ENCODE results near the gene ERLIN1.

The ERLIN1 gene

DNA sequence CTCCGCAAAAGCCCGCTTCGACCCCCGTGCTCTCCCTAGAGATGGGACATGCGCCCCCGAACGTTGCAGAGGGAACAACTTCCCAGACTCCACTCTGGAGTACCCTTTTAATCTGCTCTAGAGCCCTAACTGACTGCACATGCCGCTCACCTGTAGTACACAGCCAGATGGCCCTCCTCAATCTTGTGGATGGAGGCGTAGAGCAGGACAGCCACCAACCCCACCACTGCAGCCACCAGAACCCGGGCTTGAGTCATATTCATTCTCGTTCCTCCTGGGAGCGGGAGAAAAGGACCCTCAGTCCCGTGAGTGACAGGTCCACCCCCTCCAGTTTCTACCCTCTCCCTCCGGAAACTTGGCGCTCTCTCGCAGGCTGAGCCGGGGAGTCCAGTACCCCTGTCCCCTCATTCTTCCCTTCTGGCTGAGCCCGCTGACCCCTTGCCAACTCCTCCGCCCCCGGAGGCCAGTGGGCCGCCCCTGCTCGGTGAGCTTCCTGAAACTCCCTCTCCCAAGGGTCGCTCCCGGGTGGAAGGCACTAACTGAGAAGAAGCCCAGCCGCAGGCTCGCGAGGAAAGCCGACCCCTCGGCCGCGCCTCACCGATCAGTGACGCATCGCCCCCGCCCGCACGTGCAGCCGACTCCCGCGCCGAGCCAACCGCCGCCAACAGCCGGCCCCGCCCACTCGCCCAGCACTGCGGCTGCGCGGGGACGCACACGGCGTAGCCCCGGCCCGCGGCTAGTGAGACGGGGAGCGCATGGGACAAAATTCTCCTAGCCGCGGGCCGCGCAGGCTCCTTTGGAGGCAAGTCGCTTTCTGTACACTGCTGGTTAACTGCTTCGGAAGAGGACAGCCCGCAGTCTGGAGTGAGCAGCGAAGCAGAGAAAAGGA is at the start of gene ERLIN1:
TSS of gene ERLIN1 (minus strand) at position 666 of the 889 bp plus-strand sequence. CDS start at position 263, 403 bp downstream.
- DNase-seq, result peak; percentile 48 to 79

DNA sequence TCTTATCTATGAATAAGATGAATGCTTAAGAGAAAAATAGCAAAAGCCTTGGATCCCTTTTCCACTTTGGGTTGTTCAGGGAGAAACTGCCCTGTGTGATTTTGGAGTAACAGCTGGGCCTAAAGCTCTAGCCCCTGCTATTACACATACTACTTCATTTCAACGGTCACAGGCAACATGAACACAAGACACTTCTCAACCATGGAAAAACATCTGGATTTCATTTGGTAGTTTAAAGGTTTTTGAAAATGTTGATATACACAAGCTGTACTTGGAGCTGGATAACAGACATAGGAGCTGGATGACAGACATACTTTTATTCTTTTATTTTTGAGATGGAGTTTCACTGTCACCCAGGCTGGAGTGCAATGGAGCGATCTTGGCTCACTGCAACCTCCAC is 46.3 kb upstream of the ERLIN1 start:
- DNase-seq, result no peak

DNA sequence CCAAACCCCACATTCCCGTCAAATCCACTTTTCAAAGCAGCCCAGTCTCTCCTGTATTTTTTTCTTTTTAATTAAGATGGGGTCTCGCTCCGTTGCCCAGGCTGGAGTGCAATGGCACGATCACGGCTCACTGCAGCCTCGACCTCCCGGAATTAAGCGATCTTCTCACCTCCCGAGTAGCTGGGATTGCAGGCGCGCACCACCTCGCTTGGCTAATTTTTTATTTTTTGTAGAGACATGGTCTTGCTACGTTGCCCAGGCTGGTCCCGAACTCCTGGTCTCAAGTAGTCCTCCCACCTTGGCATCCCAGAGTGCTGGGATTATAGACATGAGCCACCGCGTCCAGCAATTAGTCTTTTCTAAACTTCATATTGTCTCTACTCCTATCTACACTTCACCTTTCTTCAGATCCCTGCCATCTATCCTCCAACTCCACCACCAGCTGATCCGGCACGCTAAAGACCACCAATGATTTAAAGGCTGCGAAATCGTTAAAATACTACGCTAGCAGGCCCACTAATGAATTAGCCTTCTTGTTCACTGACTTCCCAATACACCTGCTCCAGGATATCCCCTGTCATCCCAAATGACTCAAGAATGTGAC is 44.1 kb upstream of the ERLIN1 start:
- no peak for DNase-seq

DNA sequence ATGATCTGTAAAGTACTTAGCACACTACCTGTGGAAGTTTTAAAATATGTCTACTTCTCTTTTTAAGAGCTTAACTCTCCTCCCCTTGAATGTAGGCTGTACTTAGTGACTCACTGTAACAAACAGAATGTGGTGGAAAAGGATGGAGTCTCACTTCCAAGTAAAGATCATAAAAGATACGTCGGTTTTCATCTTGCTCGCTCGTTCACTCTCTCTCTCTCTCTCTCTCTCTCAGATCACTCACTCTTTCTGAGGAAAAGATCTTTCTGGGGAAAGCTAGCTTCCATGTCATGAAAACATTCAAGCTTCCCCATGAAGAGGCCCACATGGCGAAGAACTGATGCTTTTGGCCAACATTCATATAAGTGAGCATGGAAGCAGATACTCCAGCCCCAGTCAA is 38.0 kb upstream of the ERLIN1 start:
- no peak for DNase-seq

DNA sequence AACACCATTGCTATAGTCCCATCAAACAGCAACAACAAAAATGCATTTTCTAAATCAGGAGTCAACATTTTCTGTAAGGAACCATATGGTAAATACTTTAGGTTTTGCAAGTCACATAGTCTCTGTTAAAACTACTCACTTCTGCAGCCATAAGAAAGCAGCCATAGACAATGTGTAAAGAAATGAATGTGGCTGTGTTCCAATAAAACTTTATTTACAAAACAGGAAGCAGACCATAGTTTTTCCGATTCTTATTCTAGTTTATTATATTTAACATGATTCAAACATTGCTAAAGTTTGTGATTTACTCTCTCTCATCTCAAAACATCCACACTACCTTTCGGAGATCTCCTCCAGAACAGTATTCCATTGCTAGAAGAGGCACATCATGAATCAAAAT is 36.7 kb upstream of the ERLIN1 start:
- no peak for DNase-seq

DNA sequence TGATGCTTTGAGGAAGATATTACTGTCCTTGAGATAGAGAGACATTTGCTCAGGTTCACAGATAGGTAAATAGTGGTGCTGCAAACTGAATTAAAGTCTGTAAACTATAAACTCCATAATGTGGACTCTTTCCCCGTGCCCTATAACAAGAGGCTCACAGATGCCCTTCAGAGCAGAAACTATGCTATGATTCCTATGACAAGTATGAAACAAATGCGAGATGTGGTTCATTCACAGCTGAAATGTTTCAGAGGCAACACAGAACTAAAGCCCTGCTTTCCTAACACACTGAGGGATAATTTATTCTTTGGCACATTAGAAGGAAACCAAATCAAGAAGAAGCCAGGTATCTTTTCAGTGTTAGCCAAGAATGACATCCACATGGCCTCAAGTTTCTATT is 30.2 kb upstream of the ERLIN1 start:
- DNase-seq, result no peak

DNA sequence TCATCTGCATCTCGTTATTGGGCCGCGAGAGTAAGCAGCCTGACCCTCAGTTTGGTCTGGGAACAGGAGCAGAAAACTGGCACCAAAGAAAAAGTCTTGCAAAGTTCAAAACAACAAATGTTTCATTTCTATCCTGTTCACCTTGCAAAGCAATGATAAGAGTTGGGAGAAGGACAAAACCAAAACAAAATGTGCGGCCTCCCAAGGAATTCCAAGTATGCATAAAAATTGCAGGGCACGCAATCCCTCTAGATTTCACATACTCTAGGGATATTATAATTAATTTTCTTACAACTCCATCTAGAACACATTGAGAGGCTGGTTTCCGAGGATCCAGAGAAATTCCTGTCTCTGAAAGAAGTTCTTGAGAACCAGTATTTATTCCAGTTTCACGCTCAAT is 23.5 kb upstream of the ERLIN1 start:
- no peak for DNase-seq

DNA sequence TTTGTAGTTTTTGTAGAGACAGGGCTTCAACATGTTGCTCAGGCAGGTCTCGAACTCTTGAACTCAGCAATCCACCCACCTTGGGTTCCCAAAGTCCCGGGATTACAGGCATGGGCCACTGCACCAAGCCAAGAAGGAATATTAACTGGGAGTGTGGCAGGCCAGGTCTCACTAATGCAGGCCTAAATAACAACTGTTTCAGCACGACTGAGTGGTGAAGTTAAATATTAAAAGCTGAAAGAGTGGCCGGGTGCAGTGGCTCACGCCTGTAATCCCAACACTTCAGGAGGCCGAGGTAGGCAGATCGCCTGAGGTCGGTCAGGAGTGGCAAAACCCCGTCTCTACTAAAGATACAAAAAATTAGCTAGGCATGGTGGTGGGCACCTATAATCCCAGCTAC is 22.4 kb upstream of the ERLIN1 start:
- DNase-seq, result no peak

DNA sequence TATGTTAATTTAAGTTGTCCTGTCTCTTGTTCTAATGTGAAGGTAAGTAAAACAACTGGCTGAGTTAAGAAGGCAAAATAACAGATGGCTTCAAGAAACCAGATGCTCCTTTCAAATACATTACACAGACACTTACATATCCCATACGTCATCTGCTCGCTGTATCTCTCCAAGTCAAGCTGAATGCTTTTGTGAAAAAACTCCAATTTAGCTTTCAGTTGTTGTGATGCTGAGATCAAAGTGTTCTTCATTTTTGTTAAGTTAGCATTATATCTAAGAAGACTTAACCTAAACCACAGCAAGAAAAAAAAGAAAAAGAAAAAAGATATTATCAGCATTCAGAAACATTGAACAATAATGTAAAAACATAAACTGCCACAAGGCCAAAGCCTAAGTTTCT is 18.5 kb upstream of the ERLIN1 start:
- DNase-seq, result peak; percentile 17 to 62

DNA sequence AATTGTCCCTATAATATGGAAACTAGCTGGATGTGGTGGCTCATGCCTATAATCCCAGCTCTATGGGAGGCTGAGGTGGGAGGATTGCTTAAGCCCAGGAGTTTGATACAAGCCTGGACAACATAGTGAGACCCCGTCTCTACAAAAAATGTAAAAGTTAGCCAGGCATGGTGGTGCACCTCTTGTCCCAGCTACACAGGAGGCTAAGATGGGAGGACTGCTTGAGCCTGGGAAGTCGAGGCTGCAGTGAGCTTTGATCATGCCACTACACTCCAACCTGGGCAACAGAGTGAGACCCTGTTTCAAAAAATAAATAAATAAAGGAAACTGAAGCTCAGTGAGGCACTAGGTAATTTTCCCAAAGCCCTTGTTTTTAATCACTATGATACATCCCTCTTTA is 15.7 kb upstream of the ERLIN1 start:
- DNase-seq, result no peak

DNA sequence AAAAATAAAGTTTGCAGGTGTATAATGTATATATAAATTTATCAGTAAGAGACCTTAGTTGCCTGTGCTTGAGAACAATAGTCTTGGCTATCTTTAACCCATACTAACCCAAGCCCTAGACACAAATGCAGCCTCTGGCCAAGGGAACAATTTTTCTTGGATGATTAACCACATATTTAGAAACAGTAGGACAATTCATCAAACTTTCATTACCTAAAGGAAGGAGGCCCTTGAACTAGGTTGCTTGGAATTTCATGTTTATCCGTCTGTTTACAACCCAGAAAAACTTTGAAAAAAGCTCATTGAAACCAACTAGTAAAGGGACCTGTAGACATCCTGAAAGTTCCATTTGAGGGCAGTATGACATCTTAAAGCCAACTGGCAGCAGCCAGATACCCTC is 8.9 kb upstream of the ERLIN1 start:
- no peak for DNase-seq

DNA sequence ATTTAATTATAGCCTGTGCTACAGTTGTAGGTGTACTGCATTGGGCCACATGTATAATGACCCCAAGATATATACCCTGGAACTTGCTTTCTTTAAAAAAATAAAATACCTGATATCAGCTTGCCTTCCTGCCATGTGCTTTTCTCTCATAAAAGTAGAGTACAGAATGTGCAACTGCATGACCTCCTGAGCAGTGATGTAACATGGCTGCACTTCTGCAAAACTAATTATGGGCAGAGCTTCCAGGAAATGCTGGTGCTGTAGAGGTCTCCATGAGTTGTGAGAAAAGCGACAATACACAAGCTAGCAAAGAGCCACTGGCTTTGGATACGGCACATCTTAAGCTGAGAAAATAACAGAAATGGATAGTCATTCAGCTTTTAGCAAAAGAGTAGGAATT is 6.5 kb upstream of the ERLIN1 start:
- no peak for DNase-seq

DNA sequence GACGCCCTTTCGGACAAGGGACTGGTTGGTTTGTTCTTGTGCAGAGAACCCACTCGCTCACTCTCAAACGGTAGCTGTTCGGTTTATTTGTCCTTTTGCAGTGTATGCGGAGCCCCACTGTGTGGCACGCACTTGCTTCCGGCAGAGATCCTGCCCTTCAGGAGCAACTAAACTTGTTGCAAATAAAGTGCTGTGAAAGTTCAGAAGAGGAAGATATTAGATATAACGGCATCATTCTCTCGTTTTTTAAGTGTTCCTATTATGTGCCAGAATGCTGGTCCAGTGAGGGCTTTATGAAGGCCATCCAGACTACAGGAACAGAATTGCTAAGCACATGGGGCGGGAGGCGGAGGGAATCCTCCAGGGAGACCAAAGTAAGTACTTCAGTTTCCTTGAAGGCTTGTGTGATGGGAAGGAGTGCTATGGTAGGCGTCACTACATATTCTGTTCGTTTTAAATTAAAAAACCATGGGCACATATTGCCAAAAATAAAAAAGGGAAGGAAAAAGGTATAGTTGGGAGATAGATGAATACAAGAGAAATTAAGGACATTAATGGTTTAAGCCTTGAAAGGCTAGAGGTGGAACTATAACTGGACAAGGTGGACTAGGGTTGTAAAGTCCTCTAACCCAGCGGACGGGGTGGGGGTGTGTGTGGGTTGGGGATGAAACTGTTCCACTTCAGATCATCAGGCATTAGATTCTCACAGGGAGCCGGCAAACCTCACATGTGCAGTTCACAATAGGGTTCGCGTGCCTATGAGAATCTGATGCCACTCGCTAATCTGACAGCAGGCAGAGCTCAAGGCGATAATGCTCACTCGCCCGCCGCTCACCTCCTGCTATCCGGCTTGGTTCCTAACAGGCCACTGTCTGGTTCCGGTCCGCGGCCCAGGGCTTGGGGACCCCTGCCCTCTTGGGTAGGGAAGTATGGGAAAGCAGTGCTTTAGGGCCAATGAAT is 704 bp upstream of the ERLIN1 start:
- DNase-seq, result peak; percentile 8 to 53

DNA sequence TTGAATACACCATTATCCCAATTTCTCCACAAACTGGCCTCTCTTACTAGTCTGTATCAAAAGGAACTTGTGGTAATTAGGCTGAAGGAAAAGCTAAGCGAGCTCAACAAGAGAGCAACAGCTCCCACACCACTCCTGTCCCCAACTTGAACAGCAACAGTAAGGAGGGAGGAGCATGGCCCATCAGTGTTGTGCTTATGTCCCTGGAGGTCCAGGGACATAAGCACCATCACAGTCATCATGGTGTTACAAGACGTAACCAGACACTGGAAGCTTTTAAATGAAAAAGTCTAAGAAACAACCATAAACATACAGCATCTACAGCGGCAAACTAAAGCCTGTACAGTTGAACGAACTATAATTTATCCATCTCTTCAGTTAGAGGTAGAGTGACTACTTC is 989 bp downstream of the ERLIN1 start:
- peak in 1 of 2 experiments; percentile 26 for DNase-seq

DNA sequence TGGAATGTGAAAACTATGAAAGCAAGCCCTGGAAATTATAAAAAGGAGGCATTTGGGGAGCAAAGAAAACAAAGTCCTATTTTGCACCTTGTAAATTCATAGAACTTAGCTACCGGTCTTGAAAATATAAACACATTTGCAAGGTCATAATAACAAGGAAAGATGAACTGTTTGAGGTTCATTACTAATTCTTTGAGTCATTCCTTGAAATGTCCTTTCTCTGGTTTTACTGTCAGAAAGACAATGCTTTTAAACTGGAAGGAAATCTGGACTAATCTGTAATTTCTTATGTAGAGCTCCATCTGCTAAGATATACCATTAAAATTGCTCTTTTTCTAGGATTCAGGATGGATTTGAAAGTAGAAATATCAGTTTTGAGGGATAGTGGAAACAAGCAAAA is 1.4 kb downstream of the ERLIN1 start:
- DNase-seq, result no peak

DNA sequence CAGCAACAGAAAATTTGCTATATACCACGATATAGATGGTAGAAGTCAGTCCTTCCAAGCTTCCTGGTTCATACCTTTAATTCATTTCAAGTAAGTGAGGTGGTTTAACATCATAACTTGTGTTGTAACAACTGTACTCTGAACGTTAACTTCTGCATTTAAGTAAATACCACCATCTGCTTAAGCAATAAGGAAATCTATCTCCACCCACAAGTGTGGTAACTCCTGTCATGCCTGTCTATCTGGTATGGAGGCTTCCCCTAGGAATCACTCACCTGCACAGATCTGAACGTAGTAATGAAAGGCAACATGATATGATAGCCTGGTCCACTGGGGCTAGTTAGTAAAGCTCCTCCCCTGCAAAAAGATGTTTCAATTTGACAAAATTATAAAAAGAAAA is 2.3 kb downstream of the ERLIN1 start:
- DNase-seq, result peak in 1 of 2 experiments; percentile 9

DNA sequence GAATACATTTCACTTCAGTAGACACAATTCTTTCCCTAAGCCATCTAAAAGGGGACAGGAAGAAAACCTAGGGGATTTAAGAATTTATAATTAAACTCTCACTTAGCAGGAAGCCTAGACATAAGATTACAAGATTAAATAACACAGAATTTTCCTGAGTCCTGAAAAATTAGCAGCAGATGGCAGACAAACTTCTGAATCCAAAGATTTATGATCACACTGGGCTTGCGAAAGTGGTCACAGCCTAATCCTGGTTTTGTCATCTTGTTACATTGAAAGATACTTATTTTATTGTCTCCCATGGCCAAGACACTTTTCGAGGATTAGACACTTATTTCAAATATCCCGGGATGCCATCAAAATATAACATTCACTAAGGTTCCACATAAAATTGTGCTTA is 2.9 kb downstream of the ERLIN1 start:
- DNase-seq, result peak; percentile 6 to 50

DNA sequence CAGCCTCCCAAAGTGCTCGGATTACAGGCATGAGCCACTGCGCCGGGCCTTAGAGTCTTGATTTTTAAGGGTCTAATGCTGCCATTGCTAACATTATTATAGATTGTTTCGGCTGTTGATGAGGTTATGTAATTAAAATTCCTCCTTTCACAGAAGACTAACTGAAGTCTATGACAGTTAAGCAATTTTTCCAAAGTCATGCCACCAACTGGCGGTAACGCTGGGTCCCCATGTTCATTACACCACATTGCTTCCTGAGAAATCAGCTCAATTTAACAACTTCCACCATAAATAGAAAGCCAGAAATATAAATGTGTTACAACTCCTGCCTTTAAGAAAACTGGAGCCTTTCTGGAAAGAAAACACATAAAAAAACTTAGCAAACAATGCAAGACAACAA is 3.5 kb downstream of the ERLIN1 start:
- no peak for DNase-seq

DNA sequence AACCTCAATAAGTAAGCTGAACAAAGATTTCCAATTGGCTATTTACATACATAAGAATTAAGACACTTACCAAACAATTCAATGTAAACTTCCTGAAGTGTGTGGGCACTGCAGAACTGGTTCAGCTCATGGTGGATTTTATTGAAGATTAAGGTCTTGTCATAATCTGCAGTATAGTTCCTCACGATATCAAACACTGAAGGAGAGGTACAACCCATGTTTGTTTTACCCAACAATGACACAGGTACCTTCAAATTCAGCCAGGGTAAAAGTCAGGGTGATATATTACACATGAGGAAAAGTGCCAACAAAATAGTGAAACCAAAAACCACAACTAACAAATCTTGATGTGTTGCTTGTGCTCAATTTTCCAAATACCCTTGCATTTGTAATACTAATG is 10.0 kb downstream of the ERLIN1 start:
- no peak for DNase-seq

DNA sequence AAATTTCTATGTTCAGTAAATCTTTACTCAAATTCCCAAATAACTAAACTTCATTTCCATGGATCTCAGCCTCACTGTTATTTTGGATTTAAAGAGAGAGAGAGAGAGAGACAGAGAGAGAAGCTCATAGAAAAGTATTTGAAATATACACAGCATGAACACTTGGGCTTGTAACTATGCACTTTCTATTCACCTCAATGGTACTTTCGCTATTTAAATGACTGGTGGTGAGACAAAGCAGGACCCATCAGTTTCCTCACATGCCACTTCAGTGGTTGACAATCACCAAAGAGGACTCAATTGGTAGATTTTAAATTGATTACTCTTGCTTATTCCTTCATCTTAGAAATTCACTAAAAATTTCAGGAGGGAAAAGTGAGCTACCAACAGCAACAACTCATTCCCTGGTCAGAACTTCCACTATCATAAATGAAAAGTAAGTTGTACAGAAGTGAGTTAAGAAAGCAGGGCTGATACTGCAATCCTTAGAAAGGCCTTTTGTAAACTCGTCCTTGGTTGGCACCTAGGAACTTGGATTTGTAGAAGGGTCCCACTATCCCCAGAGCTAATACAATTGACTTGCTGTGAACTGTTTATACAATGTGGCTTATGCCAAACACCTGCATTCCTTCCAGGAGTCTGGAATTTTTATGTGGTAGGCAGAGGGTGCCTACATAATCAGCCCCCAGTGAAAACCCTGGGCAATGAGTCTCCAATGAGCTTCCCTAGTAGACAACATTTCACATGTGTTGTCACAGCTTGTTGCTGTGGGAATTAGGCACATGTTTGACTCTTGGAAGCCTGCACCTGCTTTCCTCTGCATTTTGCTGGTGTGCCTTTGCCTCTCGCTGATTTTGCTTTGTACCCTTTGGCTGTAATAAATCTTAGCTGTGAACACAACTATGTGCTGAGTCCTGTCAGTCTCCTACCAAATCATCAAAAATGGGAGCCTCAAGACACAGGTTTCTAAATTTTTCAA is 10.8 kb downstream of the ERLIN1 start:
- DNase-seq, result no peak

DNA sequence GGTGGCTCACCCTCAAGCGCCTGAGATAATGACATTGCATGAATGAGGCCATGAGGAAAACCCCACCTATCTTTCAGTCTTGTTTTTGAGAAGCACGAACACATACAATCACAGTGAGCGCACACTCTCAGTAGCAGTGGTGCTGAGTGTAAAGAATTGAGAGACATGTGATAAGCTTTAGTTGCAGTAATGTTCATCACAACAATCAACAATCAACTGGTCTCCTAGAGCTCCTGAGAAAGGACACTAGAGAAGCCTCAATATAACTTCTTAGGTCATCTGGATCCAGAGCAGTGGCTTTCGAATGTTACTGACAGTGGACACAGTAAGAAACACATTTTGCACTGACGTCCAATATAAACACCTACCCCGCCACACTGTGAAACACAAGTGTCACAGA is 12.8 kb downstream of the ERLIN1 start:
- DNase-seq, result no peak

DNA sequence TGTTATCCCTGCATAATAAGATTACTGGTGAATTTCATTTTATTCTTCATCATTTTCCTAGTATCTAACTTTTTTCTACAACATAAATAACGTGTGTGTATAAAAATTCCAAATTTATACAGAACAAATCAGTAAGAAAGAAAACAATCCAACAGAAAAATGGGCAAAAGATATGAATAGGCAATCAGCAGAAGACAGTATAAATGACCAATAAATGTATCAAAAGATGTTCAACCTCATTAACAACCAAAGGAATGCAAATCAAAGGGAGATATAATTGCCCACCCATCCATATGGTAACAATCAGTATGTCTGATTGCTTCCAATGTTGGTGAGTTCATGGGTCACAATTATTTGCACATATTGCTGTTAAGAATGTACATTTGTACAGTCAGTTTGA is 13.5 kb downstream of the ERLIN1 start:
- DNase-seq, result no peak

Data from NCI-H524 (cell line).